Osteocyte (in vitro differentiated cells): ENCODE measurements around the gene HMCN1. TPM values are rescaled to one million over a fixed set of nuclear protein-coding genes. Genes with fewer than 3 reads are reported as not detected.

Experiments used
- DNase-seq: peaks from one replicate; pipeline ENCODE4 v3.0.0; 2021; ENCODE audit warnings: mixed read lengths; ENCODE audit not compliant: unreplicated experiment; ENCODE audit errors: extremely low spot score
- H3K27ac Mint-ChIP-seq: one replicate; pipeline ENCODE4 v1.8.0; 2021; ENCODE audit warnings: mild to moderate bottlenecking, mixed read lengths; ENCODE audit not compliant: unreplicated experiment
- H3K27me3 Mint-ChIP-seq: one replicate; pipeline ENCODE4 v1.8.0; 2021; ENCODE audit warnings: mixed read lengths; ENCODE audit not compliant: unreplicated experiment
- H3K36me3 Mint-ChIP-seq: one replicate; pipeline ENCODE4 v1.8.0; 2021; ENCODE audit warnings: mixed read lengths; ENCODE audit not compliant: unreplicated experiment
- H3K4me1 Mint-ChIP-seq: one replicate; pipeline ENCODE4 v1.8.0; 2021; ENCODE audit warnings: mixed read lengths; ENCODE audit not compliant: unreplicated experiment
- H3K4me3 Mint-ChIP-seq: one replicate; pipeline ENCODE4 v1.8.0; 2021; ENCODE audit warnings: mild to moderate bottlenecking, moderate library complexity, mixed read lengths; ENCODE audit not compliant: unreplicated experiment
- H3K9me3 Mint-ChIP-seq: one replicate; pipeline ENCODE4 v1.8.0; 2021; ENCODE audit warnings: mixed read lengths; ENCODE audit not compliant: unreplicated experiment
- total RNA-seq: library from RNA; stranded (reverse); gene quantifications from 2 replicates; pipeline ENCODE4 v1.2.1, GENCODE V29; 2021
- TF ChIP-seq, protein P1 (sequence below): fragments of 200-600 bp; sonication (generic); IDR thresholded peaks from 2 replicates; pipeline ENCODE4 v1.5.0; 2021; ENCODE audit warnings: antibody characterized with exemption, mild to moderate bottlenecking, moderate library complexity

HMCN1 gene
- total RNA-seq, 1 donor from 2014 or later = 91.4 TPM

DNA sequence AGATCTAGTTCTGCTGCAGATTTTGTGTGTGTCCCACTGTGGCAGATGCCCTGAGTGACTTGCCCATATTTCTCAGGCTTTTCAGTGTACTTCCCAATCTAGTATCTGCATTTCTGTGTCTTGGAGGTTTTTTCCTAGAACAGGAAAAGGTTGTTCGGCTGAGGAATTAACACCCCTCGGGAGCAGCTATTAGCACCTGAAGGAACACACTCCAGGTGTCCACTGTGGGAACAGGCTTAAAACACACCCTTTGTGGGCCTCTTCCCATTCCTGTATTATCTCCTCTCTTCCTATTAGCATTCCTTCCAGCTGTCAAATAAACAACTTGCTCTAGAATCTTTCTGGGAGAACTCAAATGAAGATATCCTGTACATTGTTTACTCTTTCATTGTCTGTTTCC lies 178.3 kb downstream of the HMCN1 start:
- DNase-seq = no peak
- Mint-ChIP-seq H3K27me3 (no peaks in the 10 kb centered on the region), H3K27ac (no peak overlapping the region), H3K9me3 (no peaks in the 10 kb centered on the region), H3K4me3 (no peak overlapping the region), H3K36me3 (peaks cover 19% of the 10 kb centered on the region), H3K4me1 (peaks cover 7% of the 10 kb centered on the region)
- TF ChIP-seq, protein P1, sequence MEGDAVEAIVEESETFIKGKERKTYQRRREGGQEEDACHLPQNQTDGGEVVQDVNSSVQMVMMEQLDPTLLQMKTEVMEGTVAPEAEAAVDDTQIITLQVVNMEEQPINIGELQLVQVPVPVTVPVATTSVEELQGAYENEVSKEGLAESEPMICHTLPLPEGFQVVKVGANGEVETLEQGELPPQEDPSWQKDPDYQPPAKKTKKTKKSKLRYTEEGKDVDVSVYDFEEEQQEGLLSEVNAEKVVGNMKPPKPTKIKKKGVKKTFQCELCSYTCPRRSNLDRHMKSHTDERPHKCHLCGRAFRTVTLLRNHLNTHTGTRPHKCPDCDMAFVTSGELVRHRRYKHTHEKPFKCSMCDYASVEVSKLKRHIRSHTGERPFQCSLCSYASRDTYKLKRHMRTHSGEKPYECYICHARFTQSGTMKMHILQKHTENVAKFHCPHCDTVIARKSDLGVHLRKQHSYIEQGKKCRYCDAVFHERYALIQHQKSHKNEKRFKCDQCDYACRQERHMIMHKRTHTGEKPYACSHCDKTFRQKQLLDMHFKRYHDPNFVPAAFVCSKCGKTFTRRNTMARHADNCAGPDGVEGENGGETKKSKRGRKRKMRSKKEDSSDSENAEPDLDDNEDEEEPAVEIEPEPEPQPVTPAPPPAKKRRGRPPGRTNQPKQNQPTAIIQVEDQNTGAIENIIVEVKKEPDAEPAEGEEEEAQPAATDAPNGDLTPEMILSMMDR = no peak

DNA sequence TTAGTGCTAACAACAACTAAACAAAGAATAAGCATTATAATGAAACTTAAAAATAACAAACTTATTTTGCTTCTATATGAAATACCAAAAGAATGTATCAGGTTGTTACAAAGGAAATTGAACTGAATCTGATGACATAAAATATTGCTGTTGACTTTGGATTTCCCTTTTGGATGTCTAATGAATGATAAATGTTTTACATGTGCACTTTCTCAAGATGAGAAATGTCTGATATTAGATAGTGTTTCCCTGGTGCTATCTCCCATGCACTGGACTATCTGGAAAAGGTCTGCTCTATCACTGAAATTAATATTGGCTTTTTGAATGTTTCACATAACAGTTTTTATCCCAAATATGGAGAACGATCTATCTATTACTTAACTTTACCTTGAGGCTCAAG lies 179.9 kb downstream of the HMCN1 start:
- H3K4me3 Mint-ChIP-seq = no peak overlapping the region
- no peak for DNase-seq
- no peaks in the 10 kb centered on the region for H3K9me3 Mint-ChIP-seq
- H3K27ac Mint-ChIP-seq = no peak overlapping the region
- H3K36me3 Mint-ChIP-seq = peaks cover 23% of the 10 kb centered on the region
- H3K27me3 Mint-ChIP-seq = no peaks in the 10 kb centered on the region
- peaks cover 7% of the 10 kb centered on the region for H3K4me1 Mint-ChIP-seq
- TF ChIP-seq, protein P1 = no peak

DNA sequence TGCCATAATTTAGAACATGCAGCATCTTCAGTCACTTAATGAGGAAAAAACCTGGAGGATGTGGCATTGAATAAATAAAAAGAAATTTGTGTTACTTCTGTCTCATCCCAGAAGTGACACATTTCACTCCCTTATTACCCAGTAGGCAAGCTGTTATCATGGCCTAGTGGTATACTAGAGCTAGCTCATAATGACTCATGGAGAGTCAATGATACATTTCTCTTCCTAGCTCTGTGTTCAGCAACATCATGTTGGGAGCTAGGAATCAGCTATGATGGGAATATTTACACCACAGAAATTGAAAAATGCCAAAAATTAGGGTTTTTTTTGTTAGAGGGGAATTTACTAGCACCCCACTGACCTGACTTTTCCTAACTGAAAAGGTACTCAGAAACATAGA lies 182.7 kb downstream of the HMCN1 start:
- H3K27ac Mint-ChIP-seq = no peak overlapping the region
- peaks cover 7% of the 10 kb centered on the region for H3K4me1 Mint-ChIP-seq
- TF ChIP-seq, protein P1 = no peak
- H3K36me3 Mint-ChIP-seq = peaks cover 17% of the 10 kb centered on the region
- DNase-seq = no peak
- no peak overlapping the region for H3K4me3 Mint-ChIP-seq
- no peaks in the 10 kb centered on the region for H3K27me3 Mint-ChIP-seq
- no peaks in the 10 kb centered on the region for H3K9me3 Mint-ChIP-seq

DNA sequence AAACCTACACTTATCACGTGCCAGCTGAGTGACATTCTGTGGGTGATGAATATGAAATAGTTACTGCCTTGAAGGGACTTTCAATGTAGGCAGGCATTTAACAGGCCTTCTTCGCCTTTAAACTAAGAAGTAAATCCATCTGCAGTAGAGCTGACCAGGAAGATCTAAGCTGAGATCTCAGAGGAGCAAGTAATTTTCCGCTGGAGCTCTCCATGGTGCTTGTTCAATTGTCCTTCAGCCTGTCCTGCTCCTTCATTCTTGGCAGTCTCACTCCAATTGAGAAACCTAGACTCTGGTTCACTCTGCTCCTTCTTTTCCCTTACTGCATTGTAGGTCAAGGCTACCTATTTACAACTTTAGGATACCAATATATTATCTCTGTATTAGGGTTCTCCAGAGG lies 183.5 kb downstream of the HMCN1 start:
- TF ChIP-seq, protein P1 = no peak
- H3K9me3 Mint-ChIP-seq = no peaks in the 10 kb centered on the region
- peaks cover 15% of the 10 kb centered on the region for H3K36me3 Mint-ChIP-seq
- H3K27ac Mint-ChIP-seq = no peak overlapping the region
- H3K4me1 Mint-ChIP-seq = peaks cover 6% of the 10 kb centered on the region
- no peak overlapping the region for H3K4me3 Mint-ChIP-seq
- DNase-seq = no peak
- H3K27me3 Mint-ChIP-seq = no peaks in the 10 kb centered on the region

DNA sequence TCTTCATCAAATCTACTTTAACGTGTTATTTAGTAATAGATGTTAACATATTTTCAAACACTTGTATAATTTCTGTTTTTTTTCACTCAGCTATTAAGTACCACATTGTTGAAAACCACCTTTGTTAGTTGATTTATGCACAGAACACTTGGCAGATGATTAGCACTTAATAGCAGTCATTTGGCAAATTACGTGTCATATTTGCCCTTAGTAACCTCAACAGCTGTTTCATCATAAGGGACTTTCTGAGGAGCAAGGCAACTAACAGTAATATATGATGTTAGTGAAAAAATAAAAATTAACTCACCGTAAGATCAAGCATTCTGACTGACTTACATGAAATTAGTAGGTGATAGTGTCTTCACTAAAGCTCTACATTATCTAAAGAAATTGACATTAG lies 186.4 kb downstream of the HMCN1 start:
- no peak overlapping the region for H3K27ac Mint-ChIP-seq
- H3K4me3 Mint-ChIP-seq = no peak overlapping the region
- no peaks in the 10 kb centered on the region for H3K27me3 Mint-ChIP-seq
- H3K36me3 Mint-ChIP-seq = peaks cover 19% of the 10 kb centered on the region
- TF ChIP-seq, protein P1 = no peak
- no peak for DNase-seq
- H3K9me3 Mint-ChIP-seq = no peaks in the 10 kb centered on the region
- peaks cover 3% of the 10 kb centered on the region for H3K4me1 Mint-ChIP-seq
